ENCODE data around the gene ZBTB5.
"Not testable (repeated sequence)": the region's sequence is repeated elsewhere in the genome, so short reads cannot be mapped to it uniquely, and the experiment has no call there.

The ZBTB5 gene

GRCh38 chr9:37404590-37404989, 60.7 kb downstream of the ZBTB5 start:
- no peak for FAIRE-seq

GRCh38 chr9:37399336-37399735, 65.9 kb downstream of the ZBTB5 start:
- no peak for FAIRE-seq

- no peak for FAIRE-seq
Observed at GRCh38 chr9:37398464-37399025, 66.7 kb downstream of the ZBTB5 start.

GRCh38 chr9:37397948-37398347, 67.3 kb downstream of the ZBTB5 start:
- FAIRE-seq, result not testable (repeated sequence)

- FAIRE-seq, result no peak
Observed at GRCh38 chr9:37395663-37396062, 69.6 kb downstream of the ZBTB5 start.

GRCh38 chr9:37395229-37395628, 70.0 kb downstream of the ZBTB5 start:
- FAIRE-seq, result no peak

GRCh38 chr9:37392272-37392671, 73.0 kb downstream of the ZBTB5 start:
- FAIRE-seq, result no peak

- no peak for FAIRE-seq
Observed at GRCh38 chr9:37390759-37391158, 74.5 kb downstream of the ZBTB5 start.

Measured in colon (tissue), 2 donors.